ENCODE measurements around the gene MED12.

DNA sequence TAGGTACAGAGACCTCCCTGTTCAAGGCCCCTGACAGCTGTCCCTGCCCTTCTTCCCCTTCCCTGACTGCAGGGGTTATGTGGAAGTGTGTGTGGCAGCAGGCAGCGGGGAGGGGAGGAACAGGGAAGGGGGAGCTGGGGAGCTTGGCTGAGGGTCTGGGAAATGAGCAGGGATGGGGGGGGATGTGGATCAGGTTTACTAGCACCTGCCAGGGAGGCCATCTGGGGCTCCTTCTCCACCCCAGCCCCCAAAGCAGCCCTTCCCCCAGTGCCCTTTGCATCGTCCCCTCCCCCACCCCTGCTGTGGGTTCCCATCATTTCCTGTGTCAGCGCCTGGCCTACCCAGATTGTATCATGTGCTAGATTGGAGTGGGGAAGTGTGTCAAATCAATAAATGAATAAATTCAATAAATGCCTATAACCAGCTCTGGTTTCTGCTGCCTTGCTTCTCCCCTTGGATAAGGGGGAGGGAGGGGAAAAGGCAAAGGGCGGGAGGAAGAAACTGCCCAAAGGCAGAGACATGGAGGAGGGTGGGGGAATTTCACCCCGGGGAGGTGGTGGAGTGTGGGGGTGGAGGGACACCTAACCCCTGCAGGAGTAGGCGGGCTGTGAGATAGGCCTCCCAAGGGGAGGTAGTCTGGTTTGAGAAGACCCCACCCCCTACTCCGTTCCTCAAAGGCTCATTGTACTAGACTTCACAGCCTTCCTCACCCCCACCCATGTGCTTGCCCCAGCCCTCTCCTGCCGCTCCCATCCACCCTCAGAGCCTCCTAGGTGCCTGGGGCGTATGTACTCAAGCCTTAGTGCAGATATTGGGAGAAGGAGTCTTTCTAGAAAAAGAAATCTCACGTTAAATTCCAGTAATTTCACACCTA lies 15.0 kb upstream of the MED12 start:
- no peak for TF ChIP-seq POLR2A (IDR thresholded peaks at IDR 0.05)
- TF ChIP-seq, protein P1, sequence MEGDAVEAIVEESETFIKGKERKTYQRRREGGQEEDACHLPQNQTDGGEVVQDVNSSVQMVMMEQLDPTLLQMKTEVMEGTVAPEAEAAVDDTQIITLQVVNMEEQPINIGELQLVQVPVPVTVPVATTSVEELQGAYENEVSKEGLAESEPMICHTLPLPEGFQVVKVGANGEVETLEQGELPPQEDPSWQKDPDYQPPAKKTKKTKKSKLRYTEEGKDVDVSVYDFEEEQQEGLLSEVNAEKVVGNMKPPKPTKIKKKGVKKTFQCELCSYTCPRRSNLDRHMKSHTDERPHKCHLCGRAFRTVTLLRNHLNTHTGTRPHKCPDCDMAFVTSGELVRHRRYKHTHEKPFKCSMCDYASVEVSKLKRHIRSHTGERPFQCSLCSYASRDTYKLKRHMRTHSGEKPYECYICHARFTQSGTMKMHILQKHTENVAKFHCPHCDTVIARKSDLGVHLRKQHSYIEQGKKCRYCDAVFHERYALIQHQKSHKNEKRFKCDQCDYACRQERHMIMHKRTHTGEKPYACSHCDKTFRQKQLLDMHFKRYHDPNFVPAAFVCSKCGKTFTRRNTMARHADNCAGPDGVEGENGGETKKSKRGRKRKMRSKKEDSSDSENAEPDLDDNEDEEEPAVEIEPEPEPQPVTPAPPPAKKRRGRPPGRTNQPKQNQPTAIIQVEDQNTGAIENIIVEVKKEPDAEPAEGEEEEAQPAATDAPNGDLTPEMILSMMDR (IDR thresholded peaks at IDR 0.05) = no peak
- no peak for TF ChIP-seq POLR2AphosphoS5 (IDR thresholded peaks at IDR 0.05)
